T-cell (primary cell): Measurements from ENCODE around the gene C12orf54. TPM values are rescaled to one million over a fixed set of nuclear protein-coding genes. Genes with fewer than 3 reads are reported as not detected.
"Not testable (repeated sequence)": the region's sequence is repeated elsewhere in the genome, so short reads cannot be mapped to it uniquely, and the experiment has no call there.

ENCODE experiments used
- ATAC-seq, 4 experiments: fragments of 200-7000 bp in 3 of 4; fragments of 150-1000 bp in 1 of 4; cut with Tn5 transposase; replicated peaks in 1 of 4; 1 replicate in 3 of 4; 2 replicates in 1 of 4; pipeline ENCODE4 v1.10.0; 2021; ENCODE audit warnings: moderate library complexity in 3 of 4, mild to moderate bottlenecking in 2 of 4, moderate number of reproducible peaks in 1 of 4
- CTCF ChIA-PET, 2 donors: fragments of 300-600 bp; sonication (Branson Sonifier 250); formaldehyde crosslinking; loops; one replicate each; lab custom pipeline; 2022; ENCODE audit warnings: antibody characterized with exemption in 2 of 2; lab: Charles Lee
- POLR2A ChIA-PET, 2 donors: fragments of 300-600 bp; sonication (Branson Sonifier 250); formaldehyde crosslinking; loops; one replicate each; lab custom pipeline; 2022; ENCODE audit warnings: antibody characterized with exemption in 2 of 2; lab: Charles Lee
- DNase-seq, 35 experiments: peaks; one replicate each; pipeline versions ENCODE4 v3.0.0 to v3.0.0-alpha.2; 2013 to 2023
- H3K27ac ChIP-seq: one replicate; pipeline ENCODE4 v1.5.1; 2013; ENCODE audit warnings: low read length
- H3K27me3 ChIP-seq, 2 experiments: replicated peaks in 1 of 2; 1 replicate in 1 of 2; 2 replicates in 1 of 2; pipeline versions ENCODE4 v1.6.1 to v1.7.0; 2013; ENCODE audit warnings: low read length in 1 of 2, mixed read lengths in 1 of 2; ENCODE audit not compliant: control insufficient read depth in 2 of 2, insufficient read depth in 2 of 2; ENCODE audit errors: extremely low read depth in 1 of 2
- H3K36me3 ChIP-seq, 2 donors: 1 replicate in 1 of 2; 2 replicates in 1 of 2; pipeline versions ENCODE4 v1.6.1 to v1.7.0; 2013; ENCODE audit warnings: low read length in 1 of 2; ENCODE audit not compliant: control insufficient read depth in 2 of 2, insufficient read depth in 1 of 2; ENCODE audit errors: extremely low read depth in 1 of 2
- H3K4me1 ChIP-seq, 2 experiments: 1 replicate in 1 of 2; 2 replicates in 1 of 2; pipeline versions ENCODE4 v1.6.1 to v1.7.0; 2013; ENCODE audit warnings: low read length in 2 of 2, mixed read lengths in 1 of 2; ENCODE audit not compliant: insufficient read depth in 2 of 2, control insufficient read depth in 1 of 2; ENCODE audit errors: extremely low read depth in 1 of 2
- H3K4me3 ChIP-seq, 2 donors: 1 replicate in 1 of 2; 2 replicates in 1 of 2; pipeline versions ENCODE4 v1.5.1 to v1.7.0; 2013; ENCODE audit warnings: mild to moderate bottlenecking in 2 of 2, low read length in 1 of 2, moderate library complexity in 1 of 2; ENCODE audit not compliant: control insufficient read depth in 1 of 2; ENCODE audit errors: extremely low read depth in 1 of 2
- H3K9me3 ChIP-seq: 2 replicates; pipeline ENCODE4 v1.7.0; 2013
- H3K27ac Mint-ChIP-seq, 2 donors: one replicate each; pipeline ENCODE4 v1.8.0; 2020 to 2021; ENCODE audit warnings: mild to moderate bottlenecking in 2 of 2, mixed read lengths in 2 of 2
- H3K27me3 Mint-ChIP-seq, 2 donors: one replicate each; pipeline ENCODE4 v1.8.0; 2021 to 2022; ENCODE audit warnings: mixed read lengths in 2 of 2
- H3K36me3 Mint-ChIP-seq: one replicate; pipeline ENCODE4 v1.8.0; 2021; ENCODE audit warnings: mixed read lengths
- H3K4me1 Mint-ChIP-seq, 3 donors: one replicate each; pipeline ENCODE4 v1.8.0; 2020 to 2022; ENCODE audit warnings: mixed read lengths in 3 of 3, mild to moderate bottlenecking in 1 of 3
- H3K4me3 Mint-ChIP-seq, 3 donors: one replicate each; pipeline ENCODE4 v1.8.0; 2020 to 2022; ENCODE audit warnings: mild to moderate bottlenecking in 3 of 3, mixed read lengths in 3 of 3, moderate library complexity in 3 of 3
- H3K9me3 Mint-ChIP-seq, 3 donors: one replicate each; pipeline ENCODE4 v1.8.0; 2020 to 2022; ENCODE audit warnings: mixed read lengths in 3 of 3
- WGBS: methylation state at CpG from one replicate; pipeline ENCODE4 v1.1.5; 2013; ENCODE audit warnings: missing lambda C conversion rate; ENCODE audit not compliant: insufficient coverage; 5-methylcytosine and 5-hydroxymethylcytosine counted together
- total RNA-seq, 35 experiments: library from RNA in 6 of 35; stranded (reverse) in 6 of 35; fragments of 120-200 nt in 1 of 35; gene quantifications; one replicate each; pipeline versions ENCODE4 v1.2.1 to v1.2.4 and lab custom pipeline; 2013 to 2026

Gene C12orf54
- total RNA-seq, 5 donors from 2014 or later (not counting 1 experiment from before 2014, with no cell fraction given), result not detected

DNA sequence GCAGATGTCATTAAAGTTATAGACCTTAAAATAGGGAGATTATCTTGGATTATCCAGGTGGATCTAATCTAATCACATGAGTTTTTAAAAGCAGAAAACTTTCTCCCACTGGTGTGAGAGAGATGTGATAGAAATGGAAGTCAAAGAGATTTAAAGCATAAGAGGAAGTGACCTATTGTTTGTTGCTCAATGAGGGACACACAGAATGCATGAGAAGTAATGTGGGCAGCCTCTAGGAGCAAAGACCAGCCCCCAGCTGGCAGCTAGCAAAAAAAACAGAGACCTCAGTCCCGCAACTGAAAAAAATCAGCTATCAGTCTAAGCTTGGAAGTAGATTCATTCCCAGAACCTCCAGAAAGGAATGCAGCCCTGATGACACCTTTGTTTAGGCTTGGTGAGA, 34.5 kb upstream of the C12orf54 start:
- Histone ChIP-seq H3K36me3 (no peaks in the 10 kb centered on the region), H3K4me1 (peaks cover 0 to 4% of the 10 kb centered on the region in 2 experiments), H3K27ac (no peak overlapping the region), H3K4me3 (no peak overlapping the region), H3K9me3 (no peaks in the 10 kb centered on the region), H3K27me3 (peaks cover 0 to under 1% of the 10 kb centered on the region in 2 experiments)
- WGBS, result 86% methylated on average over 1 of the region's 1 CpG
- POLR2A ChIA-PET, result no interaction called here
- CTCF ChIA-PET, result no interaction called here
- ATAC-seq, result no peak
- no peak for DNase-seq
- H3K4me1 Mint-ChIP-seq, result peaks cover 11 to 22% (median 12%) of the 10 kb centered on the region in 3 donors
- H3K27ac Mint-ChIP-seq, result no peak overlapping the region
- H3K4me3 Mint-ChIP-seq, result no peak overlapping the region
- peaks cover 0 to 7% of the 10 kb centered on the region in 2 donors for H3K27me3 Mint-ChIP-seq
- H3K36me3 Mint-ChIP-seq, result peaks cover 4% of the 10 kb centered on the region
- H3K9me3 Mint-ChIP-seq, result peaks cover 5 to 11% (median 9%) of the 10 kb centered on the region in 3 donors

DNA sequence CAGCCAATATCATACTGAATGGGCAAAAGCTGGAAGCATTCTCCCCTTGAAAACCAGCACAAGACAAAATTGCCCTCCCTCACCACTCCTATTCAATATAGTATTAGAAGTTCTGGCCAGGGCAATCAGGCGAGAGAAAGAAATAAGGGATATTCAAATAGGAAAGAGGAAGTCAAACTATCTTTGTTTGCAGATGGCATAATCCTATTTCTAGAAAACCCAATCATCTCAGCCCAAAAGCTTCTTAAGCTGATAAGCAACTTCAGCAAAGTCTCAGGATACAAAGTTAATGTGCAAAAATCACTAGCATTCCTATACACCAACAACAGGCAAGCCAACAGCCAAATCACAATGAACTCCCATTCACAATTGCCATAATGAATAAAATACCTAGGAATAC, 30.9 kb upstream of the C12orf54 start:
- no CpG with 5 or more reads among the region's 1 CpG for WGBS
- no peaks in the 10 kb centered on the region for H3K4me1 ChIP-seq
- ATAC-seq (no peak), DNase-seq (no peak)
- no peak overlapping the region for H3K27ac ChIP-seq
- H3K9me3 ChIP-seq, result no peaks in the 10 kb centered on the region
- H3K4me3 Mint-ChIP-seq, result no peak overlapping the region
- H3K4me3 ChIP-seq, result no peak overlapping the region
- peaks cover under 1 to 6% (median under 1%) of the 10 kb centered on the region in 3 donors for H3K4me1 Mint-ChIP-seq
- peaks cover 4% of the 10 kb centered on the region for H3K36me3 Mint-ChIP-seq
- no peak overlapping the region for H3K27ac Mint-ChIP-seq
- no peaks in the 10 kb centered on the region for H3K27me3 ChIP-seq
- ChIA-PET POLR2A (interaction anchor here in 1 of 2 donors (0.6 kb wide), 1 partner anchor 1839 kb away, joined by 3 read pairs; no protein-coding TSS in a partner anchor), CTCF (interaction anchor here in 1 of 2 donors (0.6 kb wide), 1 partner anchor 251 kb away, joined by 4 read pairs; no protein-coding TSS in a partner anchor)
- no peaks in the 10 kb centered on the region for H3K36me3 ChIP-seq
- peaks cover 5 to 11% (median 9%) of the 10 kb centered on the region in 3 donors for H3K9me3 Mint-ChIP-seq
- peaks cover 0 to 3% of the 10 kb centered on the region in 2 donors for H3K27me3 Mint-ChIP-seq

- ATAC-seq, H3K36me3 Mint-ChIP-seq, POLR2A ChIA-PET, H3K4me1 ChIP-seq, DNase-seq, H3K27ac ChIP-seq, H3K27me3 ChIP-seq, H3K27ac Mint-ChIP-seq, H3K4me3 ChIP-seq, H3K27me3 Mint-ChIP-seq, H3K4me3 Mint-ChIP-seq, H3K9me3 ChIP-seq, H3K4me1 Mint-ChIP-seq, H3K36me3 ChIP-seq: not testable (repeated sequence)
- peaks cover 5 to 11% (median 9%) of the 10 kb centered on the region in 3 donors for H3K9me3 Mint-ChIP-seq
- CTCF ChIA-PET, result interaction anchor here in 1 of 2 donors (1.8 to 2.1 kb wide), 2 partner anchors 253 to 255 kb away, joined by 4 to 8 read pairs; no protein-coding TSS in a partner anchor
- WGBS, result no CpG with 5 or more reads among the region's 2 CpGs
Observed at GRCh38 chr12:48452961-48453360, 29.3 kb upstream of the C12orf54 start.

DNA sequence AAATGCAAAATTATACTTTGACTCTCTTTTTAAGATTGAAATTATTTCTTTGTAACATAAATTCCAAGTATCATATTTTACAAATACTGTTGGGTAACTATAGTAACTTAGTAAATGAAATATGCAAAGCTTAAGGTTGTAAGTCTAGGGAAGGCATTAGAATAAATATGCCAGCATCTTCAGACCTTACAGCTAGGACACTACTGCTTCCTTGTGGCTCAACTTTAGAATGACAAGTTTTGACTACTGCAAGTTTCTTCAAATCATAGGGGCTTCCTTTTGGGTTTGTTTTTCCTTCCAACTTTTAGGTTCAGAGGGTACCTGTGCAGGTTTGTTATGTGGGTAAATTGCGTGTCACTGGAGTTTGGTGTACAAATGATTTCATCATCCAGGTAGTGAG, 27.6 kb upstream of the C12orf54 start:
- DNase-seq, result peak in 1 of 35 experiments; percentile 59
- WGBS, result no CpG with 5 or more reads among the region's 1 CpG

DNA sequence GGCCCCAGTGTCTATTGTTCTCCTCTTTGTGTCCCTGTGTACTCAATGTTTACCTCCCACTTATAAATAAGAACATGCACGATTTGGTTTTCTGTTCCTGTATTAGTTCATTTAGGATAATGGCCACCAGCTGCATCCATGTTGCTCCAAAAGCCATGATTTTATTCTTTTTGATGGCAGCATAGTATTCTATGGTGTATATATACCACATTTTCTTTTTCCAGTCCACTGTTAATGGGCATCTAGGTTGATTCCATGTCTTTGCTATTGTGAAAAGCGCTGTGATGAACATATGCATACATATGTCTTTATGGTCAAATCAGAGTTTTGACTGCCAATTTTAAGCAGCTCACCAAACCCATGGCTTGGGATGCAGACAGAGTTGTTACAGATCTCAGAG, 27.2 kb upstream of the C12orf54 start:
- Mint-ChIP-seq H3K27ac (no peak overlapping the region), H3K4me1 (no peaks in the 10 kb centered on the region), H3K9me3 (peaks cover 1 to 5% (median 1%) of the 10 kb centered on the region in 3 donors), H3K36me3 (peaks cover 1% of the 10 kb centered on the region), H3K4me3 (no peak overlapping the region), H3K27me3 (peaks cover 16 to 18% of the 10 kb centered on the region in 2 donors)
- no peak overlapping the region for H3K4me3 ChIP-seq
- H3K27me3 ChIP-seq, result peaks cover 0 to 7% of the 10 kb centered on the region in 2 experiments
- no peaks in the 10 kb centered on the region for H3K9me3 ChIP-seq
- no peaks in the 10 kb centered on the region for H3K36me3 ChIP-seq
- ATAC-seq, result no peak
- no peak overlapping the region for H3K27ac ChIP-seq
- H3K4me1 ChIP-seq, result no peaks in the 10 kb centered on the region
- no CpG with 5 or more reads among the region's 2 CpGs for WGBS
- no peak for DNase-seq
- ChIA-PET POLR2A (no interaction called here), CTCF (interaction anchor here in 1 of 2 donors (1.8 kb wide), 1 partner anchor 258 kb away, joined by 4 read pairs; no protein-coding TSS in a partner anchor)

More for the DNA sequence above, 27.6 kb upstream of the C12orf54 start:
- peak; percentile 40 to 69 (median 46) for ATAC-seq
- Mint-ChIP-seq H3K4me1 (no peaks in the 10 kb centered on the region), H3K9me3 (peaks cover 5 to 8% (median 6%) of the 10 kb centered on the region in 3 donors), H3K4me3 (no peak overlapping the region), H3K27ac (no peak overlapping the region), H3K27me3 (peaks cover 16 to 18% of the 10 kb centered on the region in 2 donors), H3K36me3 (peaks cover 4% of the 10 kb centered on the region)
- ChIA-PET POLR2A (no interaction called here), CTCF (interaction anchor here in 1 of 2 donors (0.6 to 2.1 kb wide), 4 partner anchors 64 to 266 kb away, joined by 3 to 8 read pairs (median 4); no protein-coding TSS in a partner anchor)
- H3K9me3 ChIP-seq, result no peaks in the 10 kb centered on the region
- H3K27me3 ChIP-seq, result peaks cover 0 to 7% of the 10 kb centered on the region in 2 experiments
- H3K4me1 ChIP-seq, result no peaks in the 10 kb centered on the region
- no peak overlapping the region for H3K27ac ChIP-seq
- no peaks in the 10 kb centered on the region for H3K36me3 ChIP-seq
- no peak overlapping the region for H3K4me3 ChIP-seq

GRCh38 chr12:48459259-48459658, 23.0 kb upstream of the C12orf54 start:
- Histone ChIP-seq H3K4me1 (no peaks in the 10 kb centered on the region), H3K9me3 (no peaks in the 10 kb centered on the region), H3K27ac (no peak overlapping the region), H3K27me3 (peaks cover 0 to 7% of the 10 kb centered on the region in 2 experiments), H3K36me3 (no peaks in the 10 kb centered on the region), H3K4me3 (no peak overlapping the region)
- Mint-ChIP-seq H3K27ac (no peak overlapping the region), H3K36me3 (no peaks in the 10 kb centered on the region), H3K4me3 (no peak overlapping the region), H3K4me1 (no peaks in the 10 kb centered on the region), H3K9me3 (peaks cover 0 to 2% (median 0%) of the 10 kb centered on the region in 3 donors), H3K27me3 (peaks cover 26 to 31% of the 10 kb centered on the region in 2 donors)
- POLR2A ChIA-PET, result no interaction called here
- no CpG with 5 or more reads among the region's 6 CpGs for WGBS
- ATAC-seq (no peak), DNase-seq (no peak)
- CTCF ChIA-PET, result no interaction called here
